ENCODE data around the gene SLC49A4. TPM values are rescaled to one million over a fixed set of nuclear protein-coding genes. Genes with fewer than 3 reads are reported as not detected.

SLC49A4 gene
- total and polyA plus RNA-seq, 4 donors = 14.1 to 23.0 (median 21.2) TPM

GRCh38 chr3:122923611-122924010 is 128.7 kb downstream of the SLC49A4 start:
- WGBS (ENCODE audit: insufficient coverage) = 90% methylated on average over 2 of the region's 6 CpGs
- DNase-seq (ENCODE audit: low read depth in 4 of 6, low spot score in 6 of 6) = no peak
- Histone ChIP-seq H3K4me1 (ENCODE audit: control insufficient read depth, insufficient read depth, low read length) (peaks cover 8% of the 10 kb centered on the region), H3K9me3 (ENCODE audit: control insufficient read depth, insufficient read depth, low read length) (no peaks in the 10 kb centered on the region), H3K36me3 (ENCODE audit: control insufficient read depth, insufficient read depth, low read length) (peaks cover 33% of the 10 kb centered on the region), H3K4me3 (ENCODE audit: low read depth, low read length) (no peak overlapping the region), H3K27me3 (ENCODE audit: control insufficient read depth, insufficient read depth, low read length) (no peaks in the 10 kb centered on the region), H3K27ac (ENCODE audit: low read depth, low read length) (no peak overlapping the region)

- Histone ChIP-seq H3K27ac (ENCODE audit: low read depth, low read length) (no peak overlapping the region), H3K9me3 (ENCODE audit: control insufficient read depth, insufficient read depth, low read length) (no peaks in the 10 kb centered on the region), H3K27me3 (ENCODE audit: control insufficient read depth, insufficient read depth, low read length) (no peaks in the 10 kb centered on the region), H3K36me3 (ENCODE audit: control insufficient read depth, insufficient read depth, low read length) (peaks cover 32% of the 10 kb centered on the region), H3K4me3 (ENCODE audit: low read depth, low read length) (no peak overlapping the region), H3K4me1 (ENCODE audit: control insufficient read depth, insufficient read depth, low read length) (peaks cover 7% of the 10 kb centered on the region)
- 93% methylated on average over 2 of the region's 2 CpGs for WGBS (ENCODE audit: insufficient coverage)
- DNase-seq (ENCODE audit: low read depth in 4 of 6, low spot score in 6 of 6) = no peak
These were observed 129.2 kb downstream of the SLC49A4 start for GRCh38 chr3:122924056-122924455.

- DNase-seq (ENCODE audit: low read depth in 4 of 6, low spot score in 6 of 6) = no peak
- no peaks in the 10 kb centered on the region for H3K9me3 ChIP-seq (ENCODE audit: control insufficient read depth, insufficient read depth, low read length)
- peaks cover 14% of the 10 kb centered on the region for H3K4me1 ChIP-seq (ENCODE audit: control insufficient read depth, insufficient read depth, low read length)
- WGBS (ENCODE audit: insufficient coverage) = 89% methylated on average over 1 of the region's 1 CpG
- H3K4me3 ChIP-seq (ENCODE audit: low read depth, low read length) = no peak overlapping the region
- H3K36me3 ChIP-seq (ENCODE audit: control insufficient read depth, insufficient read depth, low read length) = peaks cover 29% of the 10 kb centered on the region
- no peak overlapping the region for H3K27ac ChIP-seq (ENCODE audit: low read depth, low read length)
- H3K27me3 ChIP-seq (ENCODE audit: control insufficient read depth, insufficient read depth, low read length) = no peaks in the 10 kb centered on the region
These were observed 130.9 kb downstream of the SLC49A4 start for GRCh38 chr3:122925756-122926155.

GRCh38 chr3:122926322-122926721 is 131.5 kb downstream of the SLC49A4 start:
- Histone ChIP-seq H3K27ac (ENCODE audit: low read depth, low read length) (no peak overlapping the region), H3K9me3 (ENCODE audit: control insufficient read depth, insufficient read depth, low read length) (no peaks in the 10 kb centered on the region), H3K4me3 (ENCODE audit: low read depth, low read length) (no peak overlapping the region), H3K27me3 (ENCODE audit: control insufficient read depth, insufficient read depth, low read length) (no peaks in the 10 kb centered on the region), H3K36me3 (ENCODE audit: control insufficient read depth, insufficient read depth, low read length) (peaks cover 25% of the 10 kb centered on the region), H3K4me1 (ENCODE audit: control insufficient read depth, insufficient read depth, low read length) (peaks cover 14% of the 10 kb centered on the region)
- WGBS (ENCODE audit: insufficient coverage) = 94% methylated on average over 20 of the region's 20 CpGs
- DNase-seq (ENCODE audit: low read depth in 4 of 6, low spot score in 6 of 6) = no peak

GRCh38 chr3:122926811-122927210 is 131.9 kb downstream of the SLC49A4 start:
- H3K9me3 ChIP-seq (ENCODE audit: control insufficient read depth, insufficient read depth, low read length) = no peaks in the 10 kb centered on the region
- no peaks in the 10 kb centered on the region for H3K27me3 ChIP-seq (ENCODE audit: control insufficient read depth, insufficient read depth, low read length)
- peaks cover 22% of the 10 kb centered on the region for H3K36me3 ChIP-seq (ENCODE audit: control insufficient read depth, insufficient read depth, low read length)
- H3K4me3 ChIP-seq (ENCODE audit: low read depth, low read length) = no peak overlapping the region
- DNase-seq (ENCODE audit: low read depth in 4 of 6, low spot score in 6 of 6) = no peak
- H3K27ac ChIP-seq (ENCODE audit: low read depth, low read length) = no peak overlapping the region
- WGBS (ENCODE audit: insufficient coverage) = 94% methylated on average over 2 of the region's 3 CpGs
- H3K4me1 ChIP-seq (ENCODE audit: control insufficient read depth, insufficient read depth, low read length) = peaks cover 14% of the 10 kb centered on the region

- Histone ChIP-seq H3K36me3 (ENCODE audit: control insufficient read depth, insufficient read depth, low read length) (peaks cover 14% of the 10 kb centered on the region), H3K27me3 (ENCODE audit: control insufficient read depth, insufficient read depth, low read length) (no peaks in the 10 kb centered on the region), H3K4me3 (ENCODE audit: low read depth, low read length) (no peak overlapping the region), H3K27ac (ENCODE audit: low read depth, low read length) (no peak overlapping the region), H3K4me1 (ENCODE audit: control insufficient read depth, insufficient read depth, low read length) (peaks cover 14% of the 10 kb centered on the region), H3K9me3 (ENCODE audit: control insufficient read depth, insufficient read depth, low read length) (no peaks in the 10 kb centered on the region)
- 94% methylated on average over 9 of the region's 10 CpGs for WGBS (ENCODE audit: insufficient coverage)
- no peak for DNase-seq (ENCODE audit: low read depth in 4 of 6, low spot score in 6 of 6)
These were observed 132.9 kb downstream of the SLC49A4 start for GRCh38 chr3:122927726-122928125.

GRCh38 chr3:122928396-122929187 is 133.7 kb downstream of the SLC49A4 start:
- H3K4me3 ChIP-seq (ENCODE audit: low read depth, low read length) = no peak overlapping the region
- peaks cover 14% of the 10 kb centered on the region for H3K4me1 ChIP-seq (ENCODE audit: control insufficient read depth, insufficient read depth, low read length)
- H3K27me3 ChIP-seq (ENCODE audit: control insufficient read depth, insufficient read depth, low read length) = no peaks in the 10 kb centered on the region
- DNase-seq (ENCODE audit: low read depth in 4 of 6, low spot score in 6 of 6) = no peak
- no peak overlapping the region for H3K27ac ChIP-seq (ENCODE audit: low read depth, low read length)
- peaks cover 14% of the 10 kb centered on the region for H3K36me3 ChIP-seq (ENCODE audit: control insufficient read depth, insufficient read depth, low read length)
- WGBS (ENCODE audit: insufficient coverage) = 94% methylated on average over 18 of the region's 24 CpGs
- H3K9me3 ChIP-seq (ENCODE audit: control insufficient read depth, insufficient read depth, low read length) = no peaks in the 10 kb centered on the region

GRCh38 chr3:122929188-122930062 is 134.6 kb downstream of the SLC49A4 start:
- Histone ChIP-seq H3K27me3 (ENCODE audit: control insufficient read depth, insufficient read depth, low read length) (no peaks in the 10 kb centered on the region), H3K4me1 (ENCODE audit: control insufficient read depth, insufficient read depth, low read length) (peaks cover 14% of the 10 kb centered on the region), H3K36me3 (ENCODE audit: control insufficient read depth, insufficient read depth, low read length) (peaks cover 14% of the 10 kb centered on the region), H3K4me3 (ENCODE audit: low read depth, low read length) (no peak overlapping the region), H3K9me3 (ENCODE audit: control insufficient read depth, insufficient read depth, low read length) (no peaks in the 10 kb centered on the region), H3K27ac (ENCODE audit: low read depth, low read length) (no peak overlapping the region)
- WGBS (ENCODE audit: insufficient coverage) = 60% methylated on average over 8 of the region's 12 CpGs
- peak in 2 of 6 donors; percentile 22 to 50 for DNase-seq (ENCODE audit: low read depth in 4 of 6, low spot score in 6 of 6)

- Histone ChIP-seq H3K27ac (ENCODE audit: low read depth, low read length) (no peak overlapping the region), H3K36me3 (ENCODE audit: control insufficient read depth, insufficient read depth, low read length) (peaks cover 14% of the 10 kb centered on the region), H3K9me3 (ENCODE audit: control insufficient read depth, insufficient read depth, low read length) (no peaks in the 10 kb centered on the region), H3K27me3 (ENCODE audit: control insufficient read depth, insufficient read depth, low read length) (no peaks in the 10 kb centered on the region), H3K4me3 (ENCODE audit: low read depth, low read length) (no peak overlapping the region), H3K4me1 (ENCODE audit: control insufficient read depth, insufficient read depth, low read length) (peaks cover 14% of the 10 kb centered on the region)
- DNase-seq (ENCODE audit: low read depth in 4 of 6, low spot score in 6 of 6) = no peak
- WGBS (ENCODE audit: insufficient coverage) = 54% methylated on average over 11 of the region's 14 CpGs
These were observed 135.5 kb downstream of the SLC49A4 start for GRCh38 chr3:122930063-122930997.
